GM18951 (cell line): ENCODE measurements around the gene FMNL2.

Experiments used
- POLR2A ChIP-seq: IDR thresholded peaks from 4 replicates; pipeline ENCODE4 v1.6.1; 2011; ENCODE audit warnings: mild to moderate bottlenecking; ENCODE audit not compliant: insufficient read length, insufficient read depth; ENCODE audit errors: extremely low read depth
- in situ Hi-C: fragments of 300-500 bp; cut with MboI; formaldehyde crosslinking; loops from one replicate; pipeline ENCODE4 v1.12.0; 2022; ENCODE audit warnings: low sequenced_read_pairs, mixed read lengths, inconsistent platforms; ENCODE audit not compliant: unreplicated experiment

Gene FMNL2

DNA sequence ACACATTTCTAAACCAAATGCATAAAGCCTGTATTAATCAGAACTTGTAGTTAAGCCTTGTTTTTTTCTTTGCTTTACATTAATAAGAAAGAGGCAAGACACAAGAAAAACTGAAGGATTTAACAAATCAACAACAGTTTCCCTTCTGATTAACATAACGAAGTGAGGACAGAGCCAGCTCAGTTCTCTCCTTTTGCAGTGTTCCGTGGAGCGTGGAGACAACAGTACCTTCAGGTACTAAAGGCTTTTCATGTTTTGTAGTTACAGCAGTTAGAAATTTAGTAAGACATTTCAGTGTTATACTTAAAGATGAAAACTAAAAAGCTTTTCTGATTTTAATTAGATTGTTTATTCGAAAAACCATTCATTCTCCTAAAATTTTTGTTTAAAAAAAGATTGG, 115.2 kb downstream of the FMNL2 start:
- TF ChIP-seq POLR2A, result no peak
- in situ Hi-C loops, result no loop called here

- in situ Hi-C loops, result no loop called here
- TF ChIP-seq POLR2A, result no peak
Observed at GRCh38 chr2:152452256-152452973, 117.4 kb downstream of the FMNL2 start.

DNA sequence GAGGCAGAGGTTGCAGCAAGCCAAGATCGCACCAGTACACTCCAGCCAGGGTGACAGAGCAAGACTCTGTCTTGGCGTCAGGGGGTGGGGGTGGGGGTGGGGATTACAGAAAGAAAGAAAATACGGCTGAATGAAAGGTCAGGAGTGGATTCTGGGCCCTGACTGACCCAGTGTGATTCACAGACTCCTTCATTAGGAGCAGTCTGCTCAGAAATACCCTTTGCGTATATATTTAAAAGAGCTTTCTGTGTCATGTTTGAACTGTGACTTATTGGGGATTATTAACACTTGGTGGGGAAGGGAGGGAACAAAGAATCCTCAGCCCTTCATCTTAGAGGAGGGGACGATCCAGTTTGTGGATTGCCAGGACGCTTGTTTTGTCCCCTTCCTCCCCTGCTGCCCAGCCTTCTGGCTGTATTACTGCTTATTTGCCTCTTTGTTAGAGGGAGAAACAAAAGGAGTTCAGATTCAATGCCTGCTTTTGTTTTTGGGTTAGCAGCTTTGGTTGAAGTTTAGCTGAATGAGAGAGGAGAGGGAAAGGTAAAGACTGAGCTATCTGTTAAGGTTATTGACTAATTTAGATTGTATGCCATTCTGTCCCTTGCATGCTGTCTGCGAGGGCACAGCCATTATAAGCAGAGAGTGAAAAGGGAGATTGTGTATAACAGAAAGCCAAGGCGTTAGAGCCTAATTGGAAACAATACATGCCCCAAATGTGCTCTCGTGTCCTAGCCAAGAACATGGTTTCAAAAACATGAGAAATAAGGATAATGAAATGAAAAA, 118.3 kb downstream of the FMNL2 start:
- TF ChIP-seq POLR2A, result no peak
- in situ Hi-C loops, result no loop called here

DNA sequence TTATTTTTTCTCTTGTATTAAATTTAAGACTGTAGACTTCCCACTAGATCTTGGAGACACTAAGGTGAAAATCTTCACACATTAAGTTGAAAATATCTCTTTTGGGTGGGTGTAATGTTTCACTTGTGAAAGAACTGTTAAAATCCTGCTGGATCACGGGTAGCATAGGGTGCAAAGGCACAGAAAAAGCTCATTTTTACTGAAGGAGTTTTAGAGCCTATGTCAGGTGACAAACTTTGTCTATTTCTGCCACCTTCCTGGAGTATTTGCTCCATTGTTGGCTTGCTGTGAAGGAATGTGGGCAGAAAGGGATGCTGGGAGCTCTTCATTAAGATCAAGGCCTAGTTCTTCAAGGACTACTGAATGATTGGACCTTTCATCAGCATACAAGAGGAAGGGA, 119.4 kb downstream of the FMNL2 start:
- no peak for TF ChIP-seq POLR2A
- in situ Hi-C loops, result no loop called here

DNA sequence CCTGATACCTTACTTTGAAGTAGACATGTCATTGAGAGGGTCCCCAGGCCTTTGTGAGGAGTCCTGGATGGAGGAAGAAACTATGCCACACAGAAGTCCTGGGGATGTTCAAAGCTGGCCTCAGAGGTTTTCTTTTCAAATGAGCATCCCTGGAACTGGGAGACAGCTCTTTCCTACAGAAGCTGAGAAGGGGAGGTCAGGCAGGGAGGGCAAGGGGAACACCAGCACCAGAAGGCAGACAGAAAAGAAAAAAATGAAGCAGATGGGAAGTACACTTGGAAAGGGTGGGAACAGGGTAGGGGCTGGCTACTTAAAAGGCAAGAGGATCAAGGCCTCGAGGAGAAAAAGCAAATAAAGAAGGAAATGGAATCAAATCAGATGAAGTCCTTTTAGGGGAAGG, 120.0 kb downstream of the FMNL2 start:
- in situ Hi-C loops, result no loop called here
- TF ChIP-seq POLR2A, result no peak

- TF ChIP-seq POLR2A, result no peak
- in situ Hi-C loops, result no loop called here
Observed at GRCh38 chr2:152455738-152456137, 120.8 kb downstream of the FMNL2 start.

DNA sequence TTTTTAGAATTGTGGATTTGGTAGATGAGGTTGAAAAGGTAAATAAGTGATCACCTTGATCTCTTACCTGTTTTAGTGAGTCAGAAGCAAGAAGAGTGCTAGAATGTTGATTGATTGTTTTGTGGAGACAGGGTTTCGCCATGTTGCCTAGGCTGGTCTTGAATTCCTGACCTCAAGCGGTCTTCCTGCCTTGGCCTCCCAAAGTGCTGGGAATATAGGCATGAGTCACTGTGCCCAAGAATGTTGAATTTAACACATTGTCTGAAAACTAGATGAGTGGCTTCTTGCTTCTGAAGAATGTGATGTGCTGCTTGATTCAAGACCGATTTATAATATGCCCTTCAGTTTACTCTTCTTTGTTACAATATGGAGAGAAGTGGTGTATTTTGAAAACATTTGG, 121.3 kb downstream of the FMNL2 start:
- TF ChIP-seq POLR2A, result no peak
- in situ Hi-C loops, result no loop called here

GRCh38 chr2:152458441-152458940, 123.5 kb downstream of the FMNL2 start:
- TF ChIP-seq POLR2A, result no peak
- in situ Hi-C loops, result no loop called here

DNA sequence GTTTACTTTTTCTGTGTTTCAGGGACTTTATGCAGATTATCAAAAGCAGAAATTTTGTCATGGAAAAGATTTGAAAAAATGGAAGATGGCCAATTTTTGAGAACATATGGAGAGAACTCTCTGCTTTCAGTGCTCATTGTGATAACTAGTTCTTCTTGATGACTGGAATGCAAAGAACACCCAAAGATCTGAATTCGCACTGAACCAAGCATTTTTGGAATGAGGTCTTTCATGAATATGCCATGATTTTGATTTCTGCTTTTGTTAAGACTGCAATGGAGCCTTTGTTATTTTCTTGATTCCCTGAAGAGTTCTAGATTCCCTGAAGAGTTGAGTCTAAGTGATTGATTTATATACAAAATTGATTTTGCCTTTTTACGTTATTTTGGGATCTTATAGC, 124.1 kb downstream of the FMNL2 start:
- in situ Hi-C loops, result no loop called here
- no peak for TF ChIP-seq POLR2A

DNA sequence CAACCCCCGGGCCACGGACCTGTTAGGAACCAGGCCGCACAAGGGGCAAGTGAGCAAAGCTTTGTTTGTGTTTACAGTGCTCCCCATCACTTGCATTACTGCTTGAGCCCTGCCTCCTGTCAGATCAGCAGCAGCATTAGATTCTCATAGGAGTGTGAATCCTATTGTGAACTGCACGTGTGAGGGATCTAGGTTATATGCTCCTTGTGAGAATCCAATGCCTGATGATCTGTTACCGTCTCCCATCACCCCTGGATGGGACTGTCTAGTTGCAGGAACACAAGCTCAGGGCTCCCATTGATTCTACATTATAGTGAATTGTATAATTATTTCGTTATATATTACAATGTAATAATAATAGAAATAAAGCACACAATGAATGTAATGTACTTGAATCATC, 125.6 kb downstream of the FMNL2 start:
- in situ Hi-C loops, result no loop called here
- TF ChIP-seq POLR2A, result no peak

DNA sequence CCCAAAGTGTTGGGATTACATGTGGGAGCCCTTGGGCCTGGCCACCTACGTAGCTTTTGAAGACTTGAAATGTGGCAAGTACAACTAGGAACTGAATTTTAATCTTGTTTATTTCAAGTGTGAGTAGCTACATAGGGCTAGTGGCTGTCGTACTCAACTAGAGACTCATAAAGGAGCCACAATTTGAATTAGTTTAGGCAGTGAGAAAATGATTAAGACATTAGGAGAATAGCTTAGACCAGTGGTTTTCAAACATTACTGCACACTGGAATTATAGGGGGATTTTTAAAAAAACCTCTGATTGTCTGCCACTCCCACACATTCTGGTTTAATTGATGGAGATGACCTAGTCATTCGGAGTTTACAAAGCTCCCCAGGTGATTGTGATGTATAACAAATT, 127.1 kb downstream of the FMNL2 start:
- in situ Hi-C loops, result no loop called here
- no peak for TF ChIP-seq POLR2A

DNA sequence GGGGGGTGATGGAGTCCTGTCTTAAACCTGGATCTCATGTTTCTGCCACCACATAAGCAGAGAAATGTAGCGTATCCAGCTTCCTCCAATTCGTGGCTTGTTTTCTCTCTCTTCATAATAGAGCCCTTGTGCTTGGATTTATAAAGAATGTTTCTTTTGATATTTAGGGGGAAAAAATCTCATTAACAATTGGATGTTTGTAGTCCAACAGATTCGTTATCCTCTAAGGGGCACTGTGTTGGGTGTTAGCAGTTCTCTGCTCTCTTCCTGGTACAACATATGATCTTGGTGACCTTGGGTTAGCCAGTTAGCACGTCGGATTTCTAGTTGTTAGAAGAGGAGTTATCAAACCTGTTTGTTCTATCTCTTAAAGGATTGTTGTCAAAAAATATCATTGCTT, 127.8 kb downstream of the FMNL2 start:
- in situ Hi-C loops, result no loop called here
- no peak for TF ChIP-seq POLR2A

GRCh38 chr2:152464851-152465470, 130.0 kb downstream of the FMNL2 start:
- no peak for TF ChIP-seq POLR2A

More at GRCh38 chr2:152464851-152465470, 130.0 kb downstream of the FMNL2 start:
- in situ Hi-C loops, result no loop called here
